Amniotic epithelial cell (primary cell): Measurements from ENCODE around the gene SLC7A10.
"Not testable (repeated sequence)": the region's sequence is repeated elsewhere in the genome, so short reads cannot be mapped to it uniquely, and the experiment has no call there.

ENCODE experiments used
- DNase-seq: peaks from one replicate; pipeline ENCODE4 v3.0.0-alpha.2; 2010; ENCODE audit warnings: low read depth

SLC7A10 gene

DNA sequence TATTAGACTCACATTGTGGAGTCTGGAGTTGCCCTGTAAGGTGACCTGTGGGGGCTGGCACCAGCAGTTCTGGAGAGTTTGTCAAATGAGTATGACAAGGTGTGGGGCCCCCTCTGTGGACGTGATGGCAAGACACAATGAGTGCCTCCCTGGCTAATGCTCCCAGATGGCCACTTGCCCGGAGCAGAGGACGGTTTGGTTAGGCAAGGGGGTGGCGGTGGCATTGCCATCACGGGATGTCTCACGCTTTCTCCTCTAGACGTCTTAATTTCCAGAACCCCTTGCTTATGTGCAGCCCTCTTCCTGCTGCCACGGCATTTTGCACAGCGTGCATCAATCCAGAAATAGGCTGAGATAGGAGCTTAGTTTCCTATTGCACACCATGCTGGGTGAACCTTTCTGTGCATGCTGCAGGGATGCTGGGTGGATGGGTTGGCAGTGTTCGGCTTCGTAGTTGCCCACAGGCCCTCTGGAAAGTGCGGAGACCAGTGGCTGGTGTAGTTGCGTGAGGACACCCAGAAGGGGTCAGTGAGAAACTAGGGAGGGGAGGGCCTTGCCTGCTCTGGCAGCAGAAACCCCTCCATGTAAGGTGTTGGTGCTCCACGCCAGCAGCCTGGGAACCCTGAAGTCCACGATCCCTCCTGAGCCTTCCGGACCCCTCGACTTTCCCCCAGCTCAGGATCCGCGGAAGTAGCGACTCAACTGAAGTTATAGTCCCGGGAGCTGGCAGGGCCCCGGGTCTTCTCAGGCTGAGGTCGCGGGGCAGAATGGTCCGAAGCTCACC, 49.6 kb downstream of the SLC7A10 start:
- DNase-seq, result peak; percentile 47

- no peak for DNase-seq
Measured at GRCh38 chr19:33175156-33175782, 50.4 kb downstream of the SLC7A10 start.

DNA sequence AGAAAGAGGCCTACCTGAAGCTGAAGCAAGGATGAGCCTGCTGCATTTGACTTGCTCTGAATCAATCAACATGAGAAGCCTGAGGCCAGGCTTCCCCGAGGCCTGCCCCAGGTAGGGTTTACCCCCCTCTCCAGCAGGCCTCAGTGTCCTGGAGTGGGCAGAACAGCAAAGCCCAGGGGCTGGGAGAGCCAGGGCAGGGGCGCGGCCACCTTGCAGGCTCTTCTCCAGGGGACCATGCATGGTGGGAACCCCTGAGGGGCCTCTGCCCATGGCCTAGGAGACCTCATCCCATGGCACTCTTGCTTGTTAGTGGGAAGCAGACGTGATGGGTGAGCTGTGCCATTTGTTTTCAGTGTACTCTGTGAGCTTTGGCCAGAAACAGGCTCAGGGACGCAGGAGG, 51.5 kb downstream of the SLC7A10 start:
- no peak for DNase-seq

GRCh38 chr19:33171916-33172359, 53.7 kb downstream of the SLC7A10 start:
- peak; percentile 50 for DNase-seq

DNA sequence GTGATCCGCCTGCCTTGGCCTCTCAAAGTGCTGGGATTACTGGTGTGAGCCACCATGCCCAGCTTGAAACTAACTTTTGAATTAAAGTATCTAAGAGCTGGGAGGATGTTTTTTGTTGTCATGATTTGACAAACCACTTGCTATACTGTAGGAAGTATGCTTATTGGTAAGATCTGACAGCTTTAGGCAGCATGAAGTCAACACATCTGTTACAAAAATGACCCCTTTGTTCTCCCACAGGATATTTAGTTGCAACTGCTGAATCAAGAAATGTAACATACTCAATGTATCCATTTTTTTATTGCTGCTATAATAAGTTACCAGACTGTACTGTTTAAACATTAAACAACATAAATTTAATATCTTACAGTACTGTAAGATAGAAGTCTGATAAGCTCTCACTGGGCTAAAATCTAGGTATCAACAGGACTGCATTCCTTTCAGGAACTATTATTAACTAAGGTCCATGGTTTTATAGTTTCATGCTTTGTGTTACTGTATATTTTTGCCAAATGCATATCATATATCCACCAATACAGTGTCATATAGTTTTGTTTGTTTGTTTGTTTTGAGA, 54.3 kb downstream of the SLC7A10 start:
- no peak for DNase-seq

- DNase-seq, result no peak
Measured at GRCh38 chr19:33168528-33168927, 57.1 kb downstream of the SLC7A10 start.

GRCh38 chr19:33167438-33167837, 58.2 kb downstream of the SLC7A10 start:
- DNase-seq, result no peak

DNA sequence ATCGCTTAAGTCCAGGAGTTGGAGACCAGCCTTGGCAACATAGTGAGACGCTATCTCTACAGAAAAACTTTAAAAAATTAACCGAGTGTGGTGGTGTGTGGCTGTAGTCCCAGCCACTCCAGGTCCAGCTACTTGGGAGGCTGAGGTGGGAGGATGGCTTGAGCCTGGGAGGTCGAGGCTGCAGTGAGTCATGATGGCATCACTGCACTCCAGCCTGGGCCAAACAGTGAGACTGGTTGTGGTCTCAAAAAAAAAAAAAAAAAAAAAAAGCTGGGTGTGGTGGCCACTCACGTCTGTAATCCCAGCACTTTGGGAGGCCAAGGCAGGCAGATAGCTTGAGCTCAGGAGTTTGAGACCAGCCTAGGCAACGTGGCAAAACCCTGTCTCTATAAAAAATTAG, 59.6 kb downstream of the SLC7A10 start:
- not testable (repeated sequence) for DNase-seq

- no peak for DNase-seq
Measured at GRCh38 chr19:33163481-33163880, 62.2 kb downstream of the SLC7A10 start.

- DNase-seq, result no peak
Measured at GRCh38 chr19:33161201-33161600, 64.4 kb downstream of the SLC7A10 start.

GRCh38 chr19:33159893-33160292, 65.8 kb downstream of the SLC7A10 start:
- DNase-seq, result no peak

GRCh38 chr19:33159149-33159548, 66.5 kb downstream of the SLC7A10 start:
- no peak for DNase-seq
